AG04449 (cell line): Measurements from ENCODE around the gene CFAP100.

Experiments used
- CTCF ChIA-PET: fragments of 350-600 bp; formaldehyde crosslinking; extraction: SDS; loops from one replicate; lab custom pipeline; 2021; ENCODE audit warnings: antibody characterized with exemption; lab: Yijun Ruan, JAX
- POLR2A ChIA-PET: fragments of 400-600, 350-600 bp; formaldehyde crosslinking; extraction: SDS; loops from one replicate; lab custom pipeline; 2020; ENCODE audit warnings: antibody characterized with exemption, inconsistent platforms; lab: Yijun Ruan, JAX
- DNase-seq: peaks from one replicate; pipeline ENCODE4 v3.0.0-alpha.2; 2010; ENCODE audit warnings: low read depth, low spot score
- H3K4me3 ChIP-seq: 2 replicates; pipeline ENCODE4 v1.5.1; 2011; ENCODE audit warnings: low read depth, mild to moderate bottlenecking, control low read depth, low read length
- CTCF ChIP-seq: IDR thresholded peaks from one replicate; pipeline ENCODE4 v1.5.1; 2011; ENCODE audit warnings: mild to moderate bottlenecking, moderate library complexity, low read length, control low read depth, inconsistent platforms; ENCODE audit not compliant: insufficient read depth; ENCODE audit errors: missing control alignments

CFAP100 gene

DNA sequence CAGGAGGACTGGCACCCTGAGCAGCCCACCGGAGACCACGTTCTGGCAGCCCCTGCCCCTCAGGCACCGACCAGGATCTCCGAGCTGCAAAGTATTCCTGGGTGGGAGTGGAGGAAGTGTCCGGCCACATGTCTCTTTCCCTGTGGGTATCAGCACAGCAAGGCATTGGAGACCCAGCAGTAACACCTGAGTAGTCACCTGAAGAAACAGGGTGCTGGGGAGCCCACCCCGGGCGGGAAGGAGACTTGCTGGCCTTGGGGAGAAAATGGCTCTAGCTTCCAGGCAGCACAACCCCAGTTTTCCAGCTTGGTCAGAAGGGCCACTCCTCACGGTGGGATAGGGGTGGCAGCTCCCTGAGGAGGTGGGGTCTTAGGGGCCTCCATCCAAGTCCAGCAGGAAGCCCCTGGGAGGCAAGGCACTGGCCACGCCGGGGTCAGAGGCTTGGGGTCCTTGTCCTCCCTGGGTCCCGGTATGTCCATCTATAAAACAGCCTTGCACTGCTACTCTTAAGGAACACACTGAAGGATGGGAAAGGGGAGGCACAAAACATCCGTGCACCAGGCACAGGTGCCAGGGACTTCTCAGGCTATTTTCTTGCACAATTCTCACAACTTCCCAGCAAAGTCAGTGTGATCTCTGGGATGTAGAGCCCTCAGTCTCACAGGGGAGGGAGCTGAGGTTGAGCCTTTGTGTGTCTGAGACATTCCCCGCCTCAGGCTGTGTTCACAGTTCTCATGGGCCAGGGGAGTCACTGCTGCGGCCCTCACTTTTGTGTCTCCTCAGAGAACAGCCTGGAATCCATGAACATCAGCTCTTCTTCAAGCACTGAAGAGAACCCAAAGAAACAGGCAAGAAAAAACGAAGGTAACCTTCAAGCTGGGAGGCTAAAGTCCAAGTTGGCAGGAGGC is 11.9 kb downstream of the CFAP100 start:
- TF ChIP-seq CTCF: no peak
- no peak overlapping the region for H3K4me3 ChIP-seq
- no peak for DNase-seq
- ChIA-PET POLR2A (no interaction called here), CTCF (interaction anchor here (1.0 kb wide), 1 partner anchor 17 kb away, joined by 3 read pairs; no protein-coding TSS in a partner anchor)

DNA sequence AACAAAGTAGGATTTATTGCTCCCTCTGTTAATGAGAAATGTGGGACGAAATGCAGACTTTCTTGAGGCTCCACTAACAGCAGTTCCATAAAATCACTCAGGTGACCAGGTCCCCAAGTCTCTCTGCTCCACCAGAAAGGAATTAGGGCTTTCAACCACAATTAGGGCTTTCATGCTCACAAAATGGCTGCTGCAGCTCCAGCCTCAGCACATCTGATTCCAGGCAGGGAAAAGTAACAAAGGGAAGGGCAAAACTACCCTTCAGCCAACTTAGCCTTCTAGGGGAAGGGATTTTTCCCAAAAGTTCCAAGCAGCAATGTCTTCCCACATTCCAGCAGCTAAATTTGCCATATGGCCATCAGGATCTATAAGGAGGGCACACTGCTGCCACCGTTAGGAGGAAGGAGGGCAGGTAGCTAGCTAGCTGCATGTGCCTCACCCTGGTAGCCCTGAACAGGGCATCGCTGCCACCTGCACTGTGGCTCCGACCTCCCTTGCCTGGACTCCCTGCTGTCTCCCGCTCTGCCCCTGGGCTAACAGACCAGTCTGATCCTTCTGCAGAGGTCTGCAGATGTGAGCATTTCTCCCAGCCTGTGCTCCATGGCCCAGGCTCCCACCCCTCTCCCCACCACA is 12.8 kb downstream of the CFAP100 start:
- POLR2A ChIA-PET: no interaction called here
- TF ChIP-seq CTCF: no peak
- CTCF ChIA-PET: interaction anchor here (1.0 kb wide), 1 partner anchor 18 kb away, joined by 3 read pairs; no protein-coding TSS in a partner anchor
- no peak for DNase-seq
- no peak overlapping the region for H3K4me3 ChIP-seq

DNA sequence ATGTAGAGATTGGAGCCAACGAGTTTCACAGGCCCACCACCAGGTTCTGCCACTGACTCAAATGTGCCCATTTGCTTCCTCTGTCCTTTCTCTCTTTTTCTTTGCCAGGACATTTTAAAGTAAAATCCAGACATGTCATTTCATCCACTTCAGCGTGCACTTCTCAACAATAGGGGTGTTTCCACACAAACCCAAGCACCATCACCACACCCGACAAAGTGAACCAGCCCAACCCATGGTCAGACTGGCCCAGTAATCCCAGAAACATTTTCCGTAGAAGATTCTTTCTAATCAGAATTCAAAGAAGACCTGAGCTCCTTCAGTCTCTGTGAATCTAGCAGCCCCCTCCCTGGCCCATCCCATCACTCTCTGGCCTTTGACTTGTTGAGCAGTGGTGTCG is 13.4 kb downstream of the CFAP100 start:
- POLR2A ChIA-PET: no interaction called here
- DNase-seq: no peak
- CTCF ChIA-PET: interaction anchor here (1.0 to 1.9 kb wide), 2 partner anchors 19 to 274 kb away, joined by 3 to 5 read pairs; no protein-coding TSS in a partner anchor
- H3K4me3 ChIP-seq: no peak overlapping the region
- no peak for TF ChIP-seq CTCF

DNA sequence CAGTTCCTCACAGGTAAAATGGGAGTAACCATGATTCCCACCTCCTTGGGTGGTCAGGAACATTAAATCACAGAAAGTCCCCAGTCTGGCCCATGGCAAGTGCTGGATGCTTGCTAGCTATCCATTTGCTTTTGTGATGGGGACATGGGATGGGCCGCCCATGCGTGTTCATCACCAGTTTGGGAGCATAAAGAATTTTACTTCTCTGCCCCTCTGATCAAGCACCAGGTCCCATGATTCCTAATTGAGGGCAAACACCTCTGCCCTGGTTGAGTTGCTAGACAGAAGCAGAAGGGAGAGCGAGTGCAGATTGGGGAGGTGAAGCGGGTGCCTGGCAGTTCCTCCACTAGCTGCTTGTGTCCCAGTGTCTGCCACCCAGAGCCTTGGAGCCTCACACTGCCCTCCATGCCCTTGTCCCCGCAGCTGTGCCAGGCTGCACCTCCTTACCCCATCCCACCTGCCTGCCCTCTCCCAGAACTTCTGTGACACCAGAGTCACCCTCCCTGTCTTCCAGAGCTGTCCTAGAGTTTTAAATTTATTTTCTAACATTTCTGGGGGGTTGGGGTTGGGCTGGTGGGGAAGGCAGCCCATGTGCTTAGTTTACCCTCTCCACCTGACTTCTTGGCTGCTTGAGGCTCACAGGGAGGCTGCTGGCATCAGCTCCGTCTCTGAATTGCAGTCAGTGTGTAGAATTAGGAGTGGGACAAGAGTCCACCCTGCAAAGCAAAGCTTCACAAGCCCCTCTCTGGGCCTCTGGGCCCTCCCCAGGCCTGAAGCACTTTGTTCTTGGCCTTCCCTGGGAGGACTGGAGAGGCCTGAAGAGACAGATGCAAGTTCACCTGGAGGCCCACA is 18.4 kb downstream of the CFAP100 start:
- no peak for DNase-seq
- H3K4me3 ChIP-seq: no peak overlapping the region
- ChIA-PET POLR2A (no interaction called here), CTCF (interaction anchor here (1.5 kb wide), 1 partner anchor 214 kb away, joined by 3 read pairs; no protein-coding TSS in a partner anchor)
- TF ChIP-seq CTCF: no peak

DNA sequence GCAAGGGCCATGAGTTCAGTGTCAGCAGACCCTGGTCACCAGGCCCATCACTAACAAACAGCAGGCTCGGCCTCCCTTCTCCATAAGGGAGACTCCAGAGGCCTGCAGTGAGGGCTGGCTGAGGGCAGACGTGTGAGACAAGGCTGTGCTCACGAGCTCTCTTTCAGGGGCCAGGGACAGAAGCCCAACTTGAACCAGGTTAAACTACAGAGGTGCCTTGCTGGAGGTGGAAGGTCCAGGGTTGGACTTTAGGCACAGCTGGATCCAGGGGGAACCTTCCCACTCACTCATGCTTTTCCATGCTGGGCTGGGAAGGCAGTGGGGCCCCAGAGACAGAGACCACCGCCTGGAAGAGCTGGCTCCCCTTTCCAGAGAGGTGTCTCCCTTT is 19.0 kb downstream of the CFAP100 start:
- ChIA-PET POLR2A (no interaction called here), CTCF (interaction anchor here (0.9 to 1.5 kb wide), 2 partner anchors 215 to 280 kb away, joined by 3 read pairs; no protein-coding TSS in a partner anchor)
- DNase-seq: no peak
- H3K4me3 ChIP-seq: no peak overlapping the region
- no peak for TF ChIP-seq CTCF
